Endothelial cell of umbilical vein (primary cell): ENCODE measurements around the gene SLC36A4. TPM values are rescaled to one million over a fixed set of nuclear protein-coding genes. Genes with fewer than 3 reads are reported as not detected.

ENCODE experiments used
- BruUV-seq: library from RNA; stranded (reverse); fragments of 400-500 nt; replicated peaks from 2 replicates; lab custom pipeline; 2021; lab: Mats Ljungman, UMichigan
- CTCF ChIA-PET: fragments of 300-600, 350-600 bp; sonication (Branson Sonifier 250); formaldehyde crosslinking; loops from one replicate; lab custom pipeline; 2021; ENCODE audit warnings: antibody characterized with exemption, inconsistent platforms; lab: Charles Lee
- POLR2A ChIA-PET: fragments of 300-600, 350-600 bp; sonication (Branson Sonifier 250); formaldehyde crosslinking; loops from one replicate; lab custom pipeline; 2021; ENCODE audit warnings: antibody characterized with exemption, inconsistent platforms; lab: Charles Lee
- DNase-seq: peaks from one replicate; pipeline ENCODE4 v3.0.0-alpha.2; 2011; ENCODE audit warnings: low read depth, low spot score
- FAIRE-seq: peaks from 2 replicates; lab custom pipeline; 2011; peaks lifted over from hg19 to GRCh38; lab: Jason Lieb, UNC
- H2AFZ ChIP-seq: 2 replicates; pipeline ENCODE4 v1.6.0; 2012; ENCODE audit warnings: low read depth, low read length, control low read depth, inconsistent platforms
- H3K27ac ChIP-seq: 2 replicates; pipeline ENCODE4 v1.5.1; 2011; ENCODE audit warnings: low read depth, mild to moderate bottlenecking, control low read depth, low read length, moderate library complexity; ENCODE audit not compliant: insufficient read depth
- H3K27me3 ChIP-seq, 2 experiments: 2 replicates each; pipeline versions ENCODE4 v1.6.0 to v1.6.1; 2011; ENCODE audit warnings: low read length in 2 of 2, mixed read lengths in 1 of 2; ENCODE audit not compliant: control insufficient read depth in 2 of 2, insufficient read depth in 2 of 2
- H3K36me3 ChIP-seq, 2 experiments: 2 replicates in 1 of 2; 3 replicates in 1 of 2; pipeline ENCODE4 v1.5.1; 2011; ENCODE audit warnings: low read length in 2 of 2, mild to moderate bottlenecking in 1 of 2, moderate library complexity in 1 of 2; ENCODE audit not compliant: control insufficient read depth in 2 of 2, insufficient read depth in 2 of 2; ENCODE audit errors: extremely low read depth in 1 of 2
- H3K4me1 ChIP-seq: 3 replicates; pipeline ENCODE4 v1.5.1; 2011; ENCODE audit warnings: mild to moderate bottlenecking, low read length; ENCODE audit not compliant: control insufficient read depth, insufficient read depth; ENCODE audit errors: extremely low read depth
- H3K4me2 ChIP-seq: 2 replicates; pipeline ENCODE4 v1.6.1; 2011; ENCODE audit warnings: low read length, control low read depth, mixed read lengths; ENCODE audit not compliant: insufficient read depth
- H3K4me3 ChIP-seq, 3 experiments: fragments of 200-600 bp in 1 of 3; sonication (generic), shearing (Covaris generic) in 1 of 3; replicated peaks in 1 of 3; 2 replicates each; pipeline ENCODE4 v1.5.1; 2011 to 2016; ENCODE audit warnings: control low read depth in 3 of 3, low read length in 3 of 3, mild to moderate bottlenecking in 2 of 3, inconsistent platforms in 1 of 3, low read depth in 1 of 3, moderate library complexity in 1 of 3; ENCODE audit not compliant: insufficient read depth in 1 of 3
- H3K79me2 ChIP-seq: 2 replicates; pipeline ENCODE4 v1.6.0; 2012; ENCODE audit warnings: low read length, inconsistent platforms; ENCODE audit not compliant: control insufficient read depth, insufficient read depth
- H3K9ac ChIP-seq: replicated peaks from 2 replicates; pipeline ENCODE3; 2011; ENCODE audit warnings: low read length, control low read depth; ENCODE audit not compliant: insufficient read depth; ENCODE audit errors: extremely low read depth
- H3K9me1 ChIP-seq: replicated peaks from 3 replicates; pipeline ENCODE4 v1.6.0; 2011; ENCODE audit warnings: mild to moderate bottlenecking, low read length; ENCODE audit not compliant: control insufficient read depth, insufficient read depth; ENCODE audit errors: extremely low read depth
- H3K9me3 ChIP-seq: replicated peaks from 2 replicates; pipeline ENCODE4 v1.5.1; 2012; ENCODE audit warnings: low read length, inconsistent platforms; ENCODE audit not compliant: control insufficient read depth, insufficient read depth
- H4K20me1 ChIP-seq: replicated peaks from 2 replicates; pipeline ENCODE3; 2011; ENCODE audit warnings: mild to moderate bottlenecking, low read length; ENCODE audit not compliant: control insufficient read depth, insufficient read depth; ENCODE audit errors: extremely low read depth
- EZH2 ChIP-seq: IDR thresholded peaks from 2 replicates; pipeline ENCODE4 v1.6.1; 2012; ENCODE audit warnings: borderline replicate concordance, low read depth, mild to moderate bottlenecking, moderate library complexity, low read length, inconsistent platforms; ENCODE audit not compliant: severe bottlenecking
- FOS ChIP-seq: IDR thresholded peaks from 2 replicates; pipeline ENCODE4 v1.6.1; 2011; ENCODE audit warnings: mild to moderate bottlenecking, low read length, moderate library complexity, borderline replicate concordance; ENCODE audit not compliant: insufficient read depth
- GATA2 ChIP-seq: IDR thresholded peaks from 2 replicates; pipeline ENCODE4 v1.7.0; 2011; ENCODE audit warnings: low read depth, mild to moderate bottlenecking, moderate library complexity, mixed read lengths, low read length; ENCODE audit not compliant: insufficient read length, insufficient read depth
- JUN ChIP-seq: IDR thresholded peaks from 2 replicates; pipeline ENCODE4 v1.6.1; 2011; ENCODE audit warnings: borderline replicate concordance, low read depth; ENCODE audit not compliant: insufficient read length, insufficient read depth
- MYC ChIP-seq: IDR thresholded peaks from one replicate; pipeline ENCODE4 v1.6.1; 2011; ENCODE audit warnings: mild to moderate bottlenecking, low read depth, low read length
- POLR2A ChIP-seq: IDR thresholded peaks from 2 replicates; pipeline ENCODE4 v1.6.1; 2012; ENCODE audit warnings: low read depth, mild to moderate bottlenecking, control low read depth, low read length
- POLR2AphosphoS5 ChIP-seq: IDR thresholded peaks from 2 replicates; pipeline ENCODE4 v1.6.1; 2012; ENCODE audit warnings: low read depth, mild to moderate bottlenecking, control low read depth, low read length, moderate library complexity; ENCODE audit not compliant: insufficient read depth
- dilution Hi-C: fragments of 300-500 bp; cut with MboI; formaldehyde crosslinking; loops from one replicate; pipeline ENCODE4 v1.15.0; 2019; ENCODE audit warnings: low sequenced_read_pairs; ENCODE audit not compliant: extremely low pct_ligation_motif_present
- intact Hi-C: fragments of 100-400 bp; cut with micrococcal nuclease; formaldehyde crosslinking; loops from one replicate; pipeline ENCODE4 v1.10.0; 2022
- polyA plus RNA-seq, 4 experiments: library from polyadenylated mRNA; depleted of rRNA in 3 of 4; stranded (reverse) in 3 of 4; unstranded in 1 of 4; fragments of >200 nt; gene quantifications; 2 replicates each; pipeline versions ENCODE4 v1.2.1 to v1.2.3, GENCODE V29; 2011 to 2012; ENCODE audit warnings: missing spikeins in 1 of 4
- total RNA-seq: library from RNA; stranded (reverse); gene quantifications from 2 replicates; pipeline ENCODE4 v1.2.3, GENCODE V29; 2021
- TF ChIP-seq, protein P1 (sequence below), 2 donors: IDR thresholded peaks; 1 replicate in 1 of 2; 2 replicates in 1 of 2; pipeline ENCODE4 v1.5.1; 2011; ENCODE audit warnings: low read length in 2 of 2, mild to moderate bottlenecking in 2 of 2, moderate library complexity in 2 of 2, control low read depth in 1 of 2, inconsistent platforms in 1 of 2, low read depth in 1 of 2; ENCODE audit not compliant: insufficient read depth in 1 of 2; ENCODE audit errors: extremely low read depth in 1 of 2
- TF ChIP-seq, protein P2 (sequence below): IDR thresholded peaks from 2 replicates; pipeline ENCODE4 v1.6.1; 2011; ENCODE audit not compliant: insufficient read depth, insufficient read length

SLC36A4 gene
- total and polyA plus RNA-seq, 2 donors (not counting 3 experiments of a cell fraction or from before 2014, with no cell fraction given), result 8.5 to 16.8 TPM

DNA sequence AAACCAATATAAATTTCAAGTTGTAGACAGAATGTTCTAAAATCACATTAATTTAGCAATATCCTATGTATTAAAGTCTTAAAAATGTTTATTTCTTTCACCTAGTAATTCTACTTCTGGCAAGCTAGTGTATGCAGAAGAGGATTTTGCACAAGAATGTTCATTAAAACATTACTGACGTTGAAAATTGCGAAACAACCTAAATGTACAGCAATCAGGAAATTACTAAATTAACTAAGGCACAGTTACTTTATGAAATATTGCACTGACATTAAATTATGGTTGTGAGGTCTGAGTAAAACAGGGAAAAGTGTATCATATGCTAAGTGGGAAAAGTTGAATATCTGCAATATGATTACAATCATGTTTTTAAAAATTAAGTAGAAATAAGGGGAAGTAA is 4.1 kb downstream of the SLC36A4 start:
- POLR2A ChIA-PET, result no interaction called here
- Histone ChIP-seq H3K4me2 (no peak overlapping the region), H3K9me1 (no peaks in the 10 kb centered on the region), H3K27ac (no peak overlapping the region), H3K79me2 (peaks cover 19% of the 10 kb centered on the region), H4K20me1 (no peaks in the 10 kb centered on the region), H3K4me3 (no peak overlapping the region), H3K9ac (no peak overlapping the region), H3K27me3 (no peaks in the 10 kb centered on the region), H3K36me3 (no peaks in the 10 kb centered on the region), H2AFZ (no peak overlapping the region), H3K9me3 (no peaks in the 10 kb centered on the region), H3K4me1 (peaks cover 4% of the 10 kb centered on the region)
- TF ChIP-seq, protein P1, sequence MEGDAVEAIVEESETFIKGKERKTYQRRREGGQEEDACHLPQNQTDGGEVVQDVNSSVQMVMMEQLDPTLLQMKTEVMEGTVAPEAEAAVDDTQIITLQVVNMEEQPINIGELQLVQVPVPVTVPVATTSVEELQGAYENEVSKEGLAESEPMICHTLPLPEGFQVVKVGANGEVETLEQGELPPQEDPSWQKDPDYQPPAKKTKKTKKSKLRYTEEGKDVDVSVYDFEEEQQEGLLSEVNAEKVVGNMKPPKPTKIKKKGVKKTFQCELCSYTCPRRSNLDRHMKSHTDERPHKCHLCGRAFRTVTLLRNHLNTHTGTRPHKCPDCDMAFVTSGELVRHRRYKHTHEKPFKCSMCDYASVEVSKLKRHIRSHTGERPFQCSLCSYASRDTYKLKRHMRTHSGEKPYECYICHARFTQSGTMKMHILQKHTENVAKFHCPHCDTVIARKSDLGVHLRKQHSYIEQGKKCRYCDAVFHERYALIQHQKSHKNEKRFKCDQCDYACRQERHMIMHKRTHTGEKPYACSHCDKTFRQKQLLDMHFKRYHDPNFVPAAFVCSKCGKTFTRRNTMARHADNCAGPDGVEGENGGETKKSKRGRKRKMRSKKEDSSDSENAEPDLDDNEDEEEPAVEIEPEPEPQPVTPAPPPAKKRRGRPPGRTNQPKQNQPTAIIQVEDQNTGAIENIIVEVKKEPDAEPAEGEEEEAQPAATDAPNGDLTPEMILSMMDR (IDR thresholded peaks at IDR 0.05; ENCODE audit: extremely low read depth in 1 of 2, insufficient read depth in 1 of 2, low read depth in 1 of 2, low read length in 2 of 2), result no peak
- no peak for TF ChIP-seq GATA2
- TF ChIP-seq JUN, result no peak
- TF ChIP-seq MYC, result no peak
- no peak for TF ChIP-seq EZH2
- TF ChIP-seq POLR2A, result no peak
- TF ChIP-seq, protein P2, sequence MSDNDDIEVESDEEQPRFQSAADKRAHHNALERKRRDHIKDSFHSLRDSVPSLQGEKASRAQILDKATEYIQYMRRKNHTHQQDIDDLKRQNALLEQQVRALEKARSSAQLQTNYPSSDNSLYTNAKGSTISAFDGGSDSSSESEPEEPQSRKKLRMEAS, result no peak
- TF ChIP-seq POLR2AphosphoS5, result no peak
- TF ChIP-seq FOS, result no peak
- CTCF ChIA-PET, result no interaction called here
- no peak for FAIRE-seq
- intact Hi-C loops (no loop called here), dilution Hi-C loops (no loop called here)
- DNase-seq, result no peak
- BruUV-seq, result no TSS peak
